Cardiac fibroblast (primary cell): ENCODE results near the gene TJAP1.
"Not testable (repeated sequence)": the region's sequence is repeated elsewhere in the genome, so short reads cannot be mapped to it uniquely, and the experiment has no call there.

Experiments used
- DNase-seq, 2 donors: peaks; one replicate each; pipeline versions ENCODE4 v3.0.0 to v3.0.0-alpha.2; 2010; ENCODE audit warnings: low read depth in 2 of 2
- H3K4me3 ChIP-seq, 2 donors: replicated peaks in 1 of 2; 1 replicate in 1 of 2; 2 replicates in 1 of 2; pipeline ENCODE4 v1.5.1; 2011; ENCODE audit warnings: low read depth in 2 of 2, low read length in 2 of 2, mild to moderate bottlenecking in 2 of 2, moderate library complexity in 1 of 2
- TF ChIP-seq, protein P1 (sequence below): IDR thresholded peaks from one replicate; pipeline ENCODE4 v1.5.1; 2011; ENCODE audit warnings: low read depth, mild to moderate bottlenecking, low read length, inconsistent platforms

Gene TJAP1

DNA sequence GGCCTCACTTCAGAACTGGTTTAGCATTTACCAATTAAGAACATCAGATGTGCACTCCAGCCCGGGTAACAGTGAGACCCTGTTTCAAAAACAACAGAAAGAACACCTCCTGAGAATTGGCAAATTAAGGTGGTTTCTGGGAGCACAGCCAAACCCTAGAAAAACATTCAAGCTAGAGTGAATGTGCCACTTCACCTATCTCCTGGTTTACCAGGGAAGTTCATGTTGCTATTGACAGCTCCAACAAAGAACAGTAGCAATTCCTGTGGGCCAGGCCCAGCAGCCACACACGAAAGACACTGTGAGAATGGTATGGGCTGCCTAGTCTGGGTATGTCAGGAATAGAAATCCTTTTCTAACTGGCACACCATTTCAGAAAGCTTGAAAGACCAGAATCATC is 44.5 kb downstream of the TJAP1 start:
- DNase-seq, result no peak
- TF ChIP-seq, protein P1, sequence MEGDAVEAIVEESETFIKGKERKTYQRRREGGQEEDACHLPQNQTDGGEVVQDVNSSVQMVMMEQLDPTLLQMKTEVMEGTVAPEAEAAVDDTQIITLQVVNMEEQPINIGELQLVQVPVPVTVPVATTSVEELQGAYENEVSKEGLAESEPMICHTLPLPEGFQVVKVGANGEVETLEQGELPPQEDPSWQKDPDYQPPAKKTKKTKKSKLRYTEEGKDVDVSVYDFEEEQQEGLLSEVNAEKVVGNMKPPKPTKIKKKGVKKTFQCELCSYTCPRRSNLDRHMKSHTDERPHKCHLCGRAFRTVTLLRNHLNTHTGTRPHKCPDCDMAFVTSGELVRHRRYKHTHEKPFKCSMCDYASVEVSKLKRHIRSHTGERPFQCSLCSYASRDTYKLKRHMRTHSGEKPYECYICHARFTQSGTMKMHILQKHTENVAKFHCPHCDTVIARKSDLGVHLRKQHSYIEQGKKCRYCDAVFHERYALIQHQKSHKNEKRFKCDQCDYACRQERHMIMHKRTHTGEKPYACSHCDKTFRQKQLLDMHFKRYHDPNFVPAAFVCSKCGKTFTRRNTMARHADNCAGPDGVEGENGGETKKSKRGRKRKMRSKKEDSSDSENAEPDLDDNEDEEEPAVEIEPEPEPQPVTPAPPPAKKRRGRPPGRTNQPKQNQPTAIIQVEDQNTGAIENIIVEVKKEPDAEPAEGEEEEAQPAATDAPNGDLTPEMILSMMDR, result no peak
- H3K4me3 ChIP-seq, result no peak overlapping the region

DNA sequence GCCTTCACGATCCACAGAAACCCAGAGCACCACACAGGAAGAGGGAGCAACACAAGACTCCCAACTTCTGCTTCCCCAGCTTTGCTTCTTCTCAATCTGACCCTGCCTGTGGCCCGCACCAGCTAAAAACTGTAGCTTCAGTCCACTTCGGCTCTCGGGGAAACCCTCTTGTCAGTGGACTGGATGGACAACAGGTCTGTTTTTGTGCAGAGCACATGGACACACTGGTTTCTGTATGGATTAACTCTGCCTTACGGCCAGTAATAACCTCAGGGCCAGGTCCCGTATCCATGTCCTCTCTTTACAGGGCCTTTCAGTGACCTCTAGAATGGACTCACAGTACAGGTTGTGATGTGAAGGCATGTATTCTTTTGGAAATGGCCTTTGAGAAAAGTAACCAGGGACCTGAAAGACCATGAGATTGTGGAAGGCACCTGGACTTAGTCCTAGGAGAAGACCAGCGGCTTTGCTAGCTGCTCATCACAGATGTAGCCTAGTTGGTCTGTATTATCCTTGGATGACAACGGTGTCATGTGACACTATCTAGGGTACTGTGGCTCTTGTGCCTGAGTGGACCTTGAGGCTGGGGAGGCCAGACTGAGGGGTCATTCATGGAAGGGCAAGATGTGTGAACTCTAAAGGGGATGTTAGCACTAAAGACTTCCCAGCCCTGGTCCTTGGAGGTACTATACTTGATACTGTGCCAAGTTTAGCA is 45.3 kb downstream of the TJAP1 start:
- no peak for DNase-seq
- TF ChIP-seq, protein P1, result no peak

DNA sequence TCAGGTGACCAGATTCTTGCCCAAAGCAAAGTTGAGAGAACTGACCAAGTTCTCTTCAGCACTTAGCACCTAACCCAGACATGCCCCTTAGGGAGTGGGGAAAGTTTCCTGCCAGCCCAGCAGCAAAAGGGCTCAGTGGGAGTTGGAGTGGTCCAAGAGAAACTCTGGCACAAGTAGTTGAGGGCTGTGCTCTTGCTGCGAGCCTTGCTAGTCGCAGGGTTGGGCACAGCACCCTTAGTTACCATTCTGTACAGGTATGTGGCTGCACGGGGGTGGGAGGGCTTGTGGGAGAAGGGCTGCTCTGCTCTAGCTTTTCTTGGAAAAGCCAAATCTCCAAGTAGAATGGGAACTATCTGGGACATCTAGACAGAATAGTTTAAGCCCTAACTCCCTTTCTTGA is 45.9 kb downstream of the TJAP1 start:
- TF ChIP-seq, protein P1, result no peak
- no peak overlapping the region for H3K4me3 ChIP-seq
- no peak for DNase-seq

More for the DNA sequence above, 45.3 kb downstream of the TJAP1 start:
- no peak overlapping the region for H3K4me3 ChIP-seq

DNA sequence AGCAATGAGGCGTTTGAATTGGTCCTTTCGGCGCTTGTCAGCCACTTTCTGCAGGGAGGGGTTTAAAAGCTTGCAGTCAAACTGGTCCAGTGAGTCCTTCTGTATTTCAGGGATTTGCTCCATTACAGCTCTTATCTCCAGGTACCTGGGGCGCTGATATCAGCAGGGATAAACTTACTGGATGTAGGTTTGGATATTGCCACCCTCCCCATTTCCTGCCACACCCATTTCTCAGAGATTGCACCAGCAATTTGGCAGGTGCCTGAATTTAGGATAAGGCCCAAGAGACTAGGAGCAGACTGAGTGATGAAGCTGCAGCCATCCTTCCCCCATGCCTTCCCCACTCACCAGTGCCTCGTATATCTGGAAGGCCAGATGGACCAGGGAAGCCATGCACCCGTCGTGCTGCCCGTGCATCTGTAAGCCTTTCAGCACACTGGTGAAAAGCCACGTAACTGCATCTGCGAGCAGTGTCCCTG is 47.2 kb downstream of the TJAP1 start:
- TF ChIP-seq, protein P1, result no peak
- no peak for DNase-seq
- no peak overlapping the region for H3K4me3 ChIP-seq

DNA sequence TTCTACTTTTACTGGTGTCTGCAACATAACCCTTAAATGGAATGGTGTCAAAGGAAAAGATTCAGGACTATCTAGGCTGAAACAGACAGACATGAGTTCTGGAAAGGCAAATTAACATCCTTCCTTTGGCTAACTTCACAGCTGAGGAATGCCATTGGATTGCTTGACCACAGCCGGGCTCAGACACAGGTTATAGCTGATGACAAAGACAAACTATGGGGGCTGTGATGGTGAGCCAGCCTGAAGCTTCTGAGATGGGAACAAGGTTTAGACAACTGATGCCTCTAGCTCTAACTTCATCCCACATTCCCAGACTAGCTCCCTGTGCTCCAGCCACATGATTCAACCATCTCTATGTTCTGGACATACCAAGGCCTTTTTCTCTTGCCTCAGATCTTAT is 54.8 kb downstream of the TJAP1 start:
- DNase-seq, result no peak
- TF ChIP-seq, protein P1, result no peak
- H3K4me3 ChIP-seq, result no peak overlapping the region

DNA sequence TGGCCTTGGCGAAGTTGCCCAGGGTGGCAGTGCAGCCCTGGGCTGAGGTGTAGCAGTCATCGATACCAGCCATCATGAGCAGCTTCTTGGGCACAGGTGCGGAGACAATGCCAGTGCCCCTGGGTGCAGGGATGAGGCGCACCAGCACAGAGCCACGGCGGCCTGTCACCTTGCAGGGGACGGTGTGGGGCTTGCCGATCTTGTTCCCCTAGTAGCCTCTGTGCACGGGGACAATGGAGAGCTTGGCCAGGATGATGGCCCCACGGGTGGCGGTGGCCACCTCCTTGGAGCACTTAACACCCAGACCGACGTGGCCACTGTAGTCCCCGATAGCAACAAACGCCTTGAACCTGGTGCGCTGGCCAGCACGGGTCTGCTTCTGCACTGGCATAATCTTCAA is 61.6 kb downstream of the TJAP1 start:
- DNase-seq, H3K4me3 ChIP-seq: not testable (repeated sequence)

DNA sequence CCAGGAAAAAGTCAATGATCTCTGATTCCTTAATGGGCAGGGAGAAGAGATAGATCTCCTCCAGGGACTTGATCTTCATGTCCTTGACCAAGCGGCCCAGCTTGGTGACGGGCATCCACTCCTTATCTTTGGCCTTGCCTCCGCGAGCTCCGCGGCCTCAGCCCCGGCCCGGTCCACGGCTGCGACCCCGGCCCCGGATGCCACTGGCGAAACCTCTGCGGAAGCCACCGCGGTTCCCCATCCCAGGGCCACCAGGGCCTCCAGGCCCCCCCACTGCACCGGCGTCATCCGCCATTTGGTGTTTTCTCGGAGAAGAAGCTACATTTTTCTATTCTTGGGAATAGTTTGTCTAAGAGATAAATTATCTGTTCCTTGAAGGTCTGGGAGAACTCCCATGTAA is 62.0 kb downstream of the TJAP1 start:
- not testable (repeated sequence) for H3K4me3 ChIP-seq, DNase-seq

DNA sequence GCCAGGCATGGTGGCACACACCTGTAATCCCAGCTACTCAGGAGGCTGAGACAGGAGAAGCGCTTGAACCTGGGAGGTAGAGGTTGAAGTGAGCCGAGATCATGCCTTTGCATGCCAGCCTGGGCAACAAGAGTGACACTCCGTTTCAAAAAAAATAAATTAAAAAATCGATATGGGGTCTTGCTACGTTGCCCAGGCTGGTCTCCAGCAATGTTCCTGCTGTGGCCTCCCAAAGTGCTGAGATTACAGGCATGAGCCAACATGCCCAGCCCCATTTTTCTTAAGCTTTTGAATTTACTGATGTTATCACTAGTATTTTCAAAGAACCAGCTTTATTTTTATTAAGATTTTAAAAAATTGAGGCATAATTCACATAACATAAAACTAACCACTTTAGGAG is 63.1 kb downstream of the TJAP1 start:
- DNase-seq, result no peak
- TF ChIP-seq, protein P1, result no peak
- H3K4me3 ChIP-seq, result no peak overlapping the region
